ENCODE measurements around the gene SLC9A1. TPM values are rescaled to one million over a fixed set of nuclear protein-coding genes. Genes with fewer than 3 reads are reported as not detected.
"Not testable (repeated sequence)": the region's sequence is repeated elsewhere in the genome, so short reads cannot be mapped to it uniquely, and the experiment has no call there.

The SLC9A1 gene
- total RNA-seq = 10 to 100 TPM; 17.6 to 24.9 TPM
- polyA plus RNA-seq = 10 to 100 TPM in 1 of 2 donors, 1 to 10 TPM in 1; 4.5 to 10.1 TPM
- long read RNA-seq, donor 1, full-length matches to known transcripts = 2 of 19 reads
- long read RNA-seq, donor 1, partial matches to known transcripts = 8 of 19 reads
- long read RNA-seq, donor 1, other reads (novel, unspliced or antisense) = 9 of 19 reads
- long read RNA-seq, donor 2, partial matches to known transcripts = 6 of 14 reads
- long read RNA-seq, donor 2, other reads (novel, unspliced or antisense) = 8 of 14 reads

DNA sequence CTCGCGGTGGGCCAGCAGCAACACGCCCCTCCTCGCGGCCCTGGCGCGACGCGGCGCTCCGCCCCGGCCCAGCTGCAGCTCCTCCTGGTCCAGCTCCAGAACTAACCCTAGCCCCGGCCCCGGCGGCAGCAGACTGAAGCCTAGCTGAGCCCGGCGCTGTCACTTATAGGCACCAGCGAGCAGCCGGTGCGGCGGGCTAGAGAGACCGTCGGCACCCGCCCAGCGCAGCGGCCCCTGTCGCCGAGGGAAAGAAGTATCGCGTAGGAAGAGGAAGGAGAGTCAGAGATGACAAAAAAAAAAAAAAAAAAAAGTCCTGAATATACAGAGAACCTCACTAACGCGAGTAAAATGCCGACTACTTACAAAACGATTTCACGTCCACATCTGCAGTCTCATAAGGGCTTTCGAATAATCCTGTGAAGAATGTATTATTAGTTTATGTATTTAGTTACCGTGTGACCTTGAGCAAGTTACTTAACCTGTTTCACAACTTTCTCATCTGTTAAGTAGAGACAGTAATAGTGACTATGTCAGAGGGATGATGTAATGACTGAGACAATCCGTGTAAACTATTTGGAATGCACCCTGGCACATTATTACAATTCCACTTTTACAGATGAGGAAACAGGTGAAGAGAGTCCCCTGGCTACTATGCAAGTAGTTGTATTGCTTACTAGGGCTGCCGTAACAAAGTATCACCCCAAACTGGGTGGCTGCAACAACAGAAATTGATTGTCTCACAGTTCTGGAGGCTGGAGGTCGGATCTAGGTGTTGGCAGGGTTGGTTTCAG is at the start of gene SLC9A1:
Gene SLC9A1 (minus strand): TSS at position 135 of the 791 bp plus-strand sequence. CDS start 791 bp downstream, outside the sequence.
- ATAC-seq (ENCODE audit: low FRiP score) (peak; percentile 97), DNase-seq (peak; percentile 96 to 98)
- intact Hi-C loops (cut with DNase I) = loop anchor here (2.0 kb wide), 1 partner anchor 36 kb away; no protein-coding TSS in a partner anchor
- Histone ChIP-seq H3K9me3 (ENCODE audit: control insufficient read depth, low read length) (no peaks in the 10 kb centered on the region), H3K36me3 (ENCODE audit: control insufficient read depth in 1 of 2, insufficient read depth in 2 of 2, low read length in 1 of 2) (no peaks in the 10 kb centered on the region), H3K27ac (ENCODE audit: low read depth in 1 of 2, low read length in 2 of 2) (peak within 1 kb of the TSS; percentile 77 to 78), H3K27me3 (ENCODE audit: control insufficient read depth in 1 of 2, insufficient read depth in 2 of 2, low read length in 1 of 2) (no peaks in the 10 kb centered on the region), H3K4me1 (ENCODE audit: control insufficient read depth in 1 of 2, insufficient read depth in 2 of 2, low read length in 2 of 2) (no peaks in the 10 kb centered on the region), H3K4me3 (ENCODE audit: low read length in 2 of 2) (peak within 1 kb of the TSS; percentile 59 to 82)
- 3 to 4% methylated on average over 40 of the region's 40 CpGs for WGBS, 2 donors

GRCh38 chr1:27203946-27204345 is 49.0 kb upstream of the SLC9A1 start:
- 63 to 81% methylated on average over 1 of the region's 1 CpG for WGBS, 2 donors
- Histone ChIP-seq H3K4me1 (ENCODE audit: control insufficient read depth in 1 of 2, insufficient read depth in 2 of 2, low read length in 2 of 2) (no peaks in the 10 kb centered on the region), H3K4me3 (ENCODE audit: low read length in 2 of 2) (no peak overlapping the region), H3K27ac (ENCODE audit: low read depth in 1 of 2, low read length in 2 of 2) (no peak overlapping the region), H3K36me3 (ENCODE audit: control insufficient read depth in 1 of 2, insufficient read depth in 2 of 2, low read length in 1 of 2) (no peaks in the 10 kb centered on the region), H3K27me3 (ENCODE audit: control insufficient read depth in 1 of 2, insufficient read depth in 2 of 2, low read length in 1 of 2) (no peaks in the 10 kb centered on the region), H3K9me3 (ENCODE audit: control insufficient read depth, low read length) (no peaks in the 10 kb centered on the region)
- ATAC-seq (ENCODE audit: low FRiP score) = no peak
- intact Hi-C loops (cut with DNase I) = no loop called here
- DNase-seq = no peak

- Histone ChIP-seq H3K36me3 (ENCODE audit: control insufficient read depth in 1 of 2, insufficient read depth in 2 of 2, low read length in 1 of 2) (no peaks in the 10 kb centered on the region), H3K27ac (ENCODE audit: low read depth in 1 of 2, low read length in 2 of 2) (no peak overlapping the region), H3K4me3 (ENCODE audit: low read length in 2 of 2) (no peak overlapping the region), H3K4me1 (ENCODE audit: control insufficient read depth in 1 of 2, insufficient read depth in 2 of 2, low read length in 2 of 2) (no peaks in the 10 kb centered on the region), H3K9me3 (ENCODE audit: control insufficient read depth, low read length) (no peaks in the 10 kb centered on the region), H3K27me3 (ENCODE audit: control insufficient read depth in 1 of 2, insufficient read depth in 2 of 2, low read length in 1 of 2) (no peaks in the 10 kb centered on the region)
- 95% methylated on average over 24 of the region's 24 CpGs for WGBS, 2 donors
- no peak for ATAC-seq (ENCODE audit: low FRiP score)
- intact Hi-C loops (cut with DNase I) = no loop called here
- no peak for DNase-seq
Measured at GRCh38 chr1:27201295-27201694, 46.4 kb upstream of the SLC9A1 start.

DNA sequence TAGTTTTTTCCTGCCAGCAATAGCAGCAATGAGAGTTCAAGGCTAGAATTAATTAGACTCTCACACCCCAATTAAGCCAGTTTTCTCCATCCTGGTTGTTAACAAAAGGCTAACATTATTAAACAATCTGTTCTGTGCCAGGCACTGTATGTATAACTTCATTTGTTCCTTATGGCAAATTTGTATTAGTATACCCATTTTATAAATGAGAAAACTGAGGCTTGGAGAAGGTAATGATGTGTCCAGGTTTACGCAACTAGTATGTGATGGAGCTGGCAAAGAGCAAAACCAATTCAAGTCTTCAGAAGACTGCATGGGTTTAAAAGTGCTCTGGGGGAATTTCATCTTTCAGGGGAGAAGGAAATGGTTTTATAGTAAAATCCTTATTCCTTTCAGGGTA is 38.3 kb upstream of the SLC9A1 start:
- intact Hi-C loops (cut with DNase I) = no loop called here

GRCh38 chr1:27192039-27192529 is 37.2 kb upstream of the SLC9A1 start:
- Histone ChIP-seq H3K4me1 (ENCODE audit: control insufficient read depth in 1 of 2, insufficient read depth in 2 of 2, low read length in 2 of 2) (no peaks in the 10 kb centered on the region), H3K27ac (ENCODE audit: low read depth in 1 of 2, low read length in 2 of 2) (no peak overlapping the region), H3K27me3 (ENCODE audit: control insufficient read depth in 1 of 2, insufficient read depth in 2 of 2, low read length in 1 of 2) (no peaks in the 10 kb centered on the region), H3K36me3 (ENCODE audit: control insufficient read depth in 1 of 2, insufficient read depth in 2 of 2, low read length in 1 of 2) (no peaks in the 10 kb centered on the region), H3K9me3 (ENCODE audit: control insufficient read depth, low read length) (no peaks in the 10 kb centered on the region), H3K4me3 (ENCODE audit: low read length in 2 of 2) (no peak overlapping the region)
- 80% methylated on average over 8 of the region's 8 CpGs for WGBS, 2 donors
- no peak for DNase-seq
- intact Hi-C loops (cut with DNase I) = no loop called here
- no peak for ATAC-seq (ENCODE audit: low FRiP score)

More for the DNA sequence above, 38.3 kb upstream of the SLC9A1 start:
- H3K36me3 ChIP-seq (ENCODE audit: control insufficient read depth in 1 of 2, insufficient read depth in 2 of 2, low read length in 1 of 2) = no peaks in the 10 kb centered on the region
- no peaks in the 10 kb centered on the region for H3K9me3 ChIP-seq (ENCODE audit: control insufficient read depth, low read length)
- ATAC-seq (ENCODE audit: low FRiP score) (no peak), DNase-seq (no peak)
- H3K27ac ChIP-seq (ENCODE audit: low read depth in 1 of 2, low read length in 2 of 2) = no peak overlapping the region
- WGBS, 2 donors = 97 to 99% methylated on average over 1 of the region's 1 CpG
- H3K4me1 ChIP-seq (ENCODE audit: control insufficient read depth in 1 of 2, insufficient read depth in 2 of 2, low read length in 2 of 2) = no peaks in the 10 kb centered on the region
- no peaks in the 10 kb centered on the region for H3K27me3 ChIP-seq (ENCODE audit: control insufficient read depth in 1 of 2, insufficient read depth in 2 of 2, low read length in 1 of 2)
- no peak overlapping the region for H3K4me3 ChIP-seq (ENCODE audit: low read length in 2 of 2)

DNA sequence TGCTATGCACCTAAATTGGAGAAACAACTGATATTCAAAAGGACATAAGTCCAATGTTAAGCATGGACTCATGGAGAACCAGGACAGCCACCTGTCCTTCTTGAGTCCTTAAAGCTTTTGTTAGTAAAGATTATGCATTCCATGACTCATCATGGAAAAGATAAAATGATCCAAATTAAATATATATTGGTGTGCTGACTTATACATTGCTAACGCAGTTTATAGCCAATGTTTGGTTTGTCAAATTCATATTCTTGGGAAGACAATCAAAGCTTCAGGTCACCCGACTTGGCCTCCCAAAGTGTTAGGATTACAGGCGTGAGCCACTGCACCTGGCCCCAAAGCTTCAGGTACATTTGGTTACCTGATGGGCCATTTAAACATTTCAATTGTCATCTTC is 29.7 kb upstream of the SLC9A1 start:
- H3K27ac ChIP-seq (ENCODE audit: low read depth in 1 of 2, low read length in 2 of 2); H3K9me3 ChIP-seq (ENCODE audit: control insufficient read depth, low read length); ATAC-seq (ENCODE audit: low FRiP score); H3K27me3 ChIP-seq (ENCODE audit: control insufficient read depth in 1 of 2, insufficient read depth in 2 of 2, low read length in 1 of 2); DNase-seq; H3K36me3 ChIP-seq (ENCODE audit: control insufficient read depth in 1 of 2, insufficient read depth in 2 of 2, low read length in 1 of 2); H3K4me3 ChIP-seq (ENCODE audit: low read length in 2 of 2); H3K4me1 ChIP-seq (ENCODE audit: control insufficient read depth in 1 of 2, insufficient read depth in 2 of 2, low read length in 2 of 2); intact Hi-C loops (cut with DNase I): not testable (repeated sequence)
- 78% methylated on average over 3 of the region's 3 CpGs for WGBS, 2 donors

DNA sequence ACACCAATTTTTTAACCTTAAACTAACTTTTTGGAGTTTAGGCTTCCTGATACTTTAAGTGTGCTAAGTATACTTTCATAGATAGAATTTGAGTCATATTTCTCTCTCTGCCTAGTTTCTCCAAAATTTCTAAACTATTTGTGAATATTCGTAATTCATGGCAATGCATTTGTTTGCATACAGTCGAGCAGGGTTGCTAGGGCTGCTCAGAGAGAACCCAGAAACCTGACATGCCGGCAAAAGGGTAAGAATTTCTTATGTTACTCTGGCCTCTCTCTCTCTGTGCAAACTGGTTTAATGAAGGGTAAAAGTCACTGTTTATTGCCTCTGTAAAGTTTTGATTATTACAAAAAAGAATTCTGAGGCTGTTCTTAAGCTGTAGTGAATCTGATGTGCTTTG is 25.1 kb upstream of the SLC9A1 start:
- DNase-seq (no peak), ATAC-seq (ENCODE audit: low FRiP score) (no peak)
- Histone ChIP-seq H3K9me3 (ENCODE audit: control insufficient read depth, low read length) (no peaks in the 10 kb centered on the region), H3K36me3 (ENCODE audit: control insufficient read depth in 1 of 2, insufficient read depth in 2 of 2, low read length in 1 of 2) (no peaks in the 10 kb centered on the region), H3K27me3 (ENCODE audit: control insufficient read depth in 1 of 2, insufficient read depth in 2 of 2, low read length in 1 of 2) (no peaks in the 10 kb centered on the region), H3K4me3 (ENCODE audit: low read length in 2 of 2) (no peak overlapping the region), H3K27ac (ENCODE audit: low read depth in 1 of 2, low read length in 2 of 2) (no peak overlapping the region), H3K4me1 (ENCODE audit: control insufficient read depth in 1 of 2, insufficient read depth in 2 of 2, low read length in 2 of 2) (no peaks in the 10 kb centered on the region)
- intact Hi-C loops (cut with DNase I) = no loop called here
- 63 to 76% methylated on average over 3 of the region's 3 CpGs for WGBS, 2 donors

DNA sequence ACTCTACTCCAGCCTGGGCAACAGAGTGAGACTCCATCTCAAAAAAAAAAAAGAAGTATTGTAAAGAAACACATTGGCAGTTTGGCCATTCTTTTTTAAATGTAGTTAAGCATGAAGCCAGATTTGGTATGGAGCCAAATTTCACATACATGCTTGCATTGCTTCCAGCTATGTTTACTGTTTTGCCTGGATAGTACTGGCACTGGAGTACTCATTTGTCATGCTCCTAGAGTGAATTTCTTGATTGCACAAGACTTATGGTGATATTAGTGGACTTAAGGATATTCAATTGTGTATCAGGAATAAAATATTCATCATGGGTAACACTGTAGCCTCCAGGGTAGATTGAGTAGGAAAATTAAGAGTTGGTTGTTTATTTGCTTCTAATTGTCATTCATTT is 24.5 kb upstream of the SLC9A1 start:
- ATAC-seq (ENCODE audit: low FRiP score) (no peak), DNase-seq (no peak)
- no peak overlapping the region for H3K27ac ChIP-seq (ENCODE audit: low read depth in 1 of 2, low read length in 2 of 2)
- no peak overlapping the region for H3K4me3 ChIP-seq (ENCODE audit: low read length in 2 of 2)
- no peaks in the 10 kb centered on the region for H3K27me3 ChIP-seq (ENCODE audit: control insufficient read depth in 1 of 2, insufficient read depth in 2 of 2, low read length in 1 of 2)
- H3K9me3 ChIP-seq (ENCODE audit: control insufficient read depth, low read length) = no peaks in the 10 kb centered on the region
- H3K36me3 ChIP-seq (ENCODE audit: control insufficient read depth in 1 of 2, insufficient read depth in 2 of 2, low read length in 1 of 2) = no peaks in the 10 kb centered on the region
- no peaks in the 10 kb centered on the region for H3K4me1 ChIP-seq (ENCODE audit: control insufficient read depth in 1 of 2, insufficient read depth in 2 of 2, low read length in 2 of 2)
- intact Hi-C loops (cut with DNase I) = no loop called here

- no peaks in the 10 kb centered on the region for H3K4me1 ChIP-seq (ENCODE audit: control insufficient read depth in 1 of 2, insufficient read depth in 2 of 2, low read length in 2 of 2)
- no peaks in the 10 kb centered on the region for H3K27me3 ChIP-seq (ENCODE audit: control insufficient read depth in 1 of 2, insufficient read depth in 2 of 2, low read length in 1 of 2)
- 93 to 96% methylated on average over 26 of the region's 26 CpGs for WGBS, 2 donors
- DNase-seq = no peak
- intact Hi-C loops (cut with DNase I) = no loop called here
- no peak for ATAC-seq (ENCODE audit: low FRiP score)
- H3K36me3 ChIP-seq (ENCODE audit: control insufficient read depth in 1 of 2, insufficient read depth in 2 of 2, low read length in 1 of 2) = no peaks in the 10 kb centered on the region
- no peak overlapping the region for H3K4me3 ChIP-seq (ENCODE audit: low read length in 2 of 2)
- no peak overlapping the region for H3K27ac ChIP-seq (ENCODE audit: low read depth in 1 of 2, low read length in 2 of 2)
- no peaks in the 10 kb centered on the region for H3K9me3 ChIP-seq (ENCODE audit: control insufficient read depth, low read length)
Measured at GRCh38 chr1:27176954-27177353, 22.0 kb upstream of the SLC9A1 start.
